GM18861 (cell line): ENCODE measurements around the gene EVA1C.
"Not testable (repeated sequence)": the region's sequence is repeated elsewhere in the genome, so short reads cannot be mapped to it uniquely, and the experiment has no call there.

Experiments used
- ATAC-seq: cut with Tn5 transposase; IDR thresholded peaks from one replicate; pipeline ENCODE4 v1.9.1; 2021; ENCODE audit not compliant: unreplicated experiment

Gene EVA1C

GRCh38 chr21:32494934-32495709 lies 82.6 kb downstream of the EVA1C start:
- ATAC-seq, result no peak

GRCh38 chr21:32496568-32496967 lies 84.1 kb downstream of the EVA1C start:
- ATAC-seq, result no peak

- no peak for ATAC-seq
Observed at GRCh38 chr21:32499249-32500055, 86.9 kb downstream of the EVA1C start.

GRCh38 chr21:32503641-32504040 lies 91.1 kb downstream of the EVA1C start:
- not testable (repeated sequence) for ATAC-seq

GRCh38 chr21:32505767-32506166 lies 93.3 kb downstream of the EVA1C start:
- ATAC-seq, result not testable (repeated sequence)

- not testable (repeated sequence) for ATAC-seq
Observed at GRCh38 chr21:32506411-32506965, 94.0 kb downstream of the EVA1C start.

- no peak for ATAC-seq
Observed at GRCh38 chr21:32507342-32507919, 94.9 kb downstream of the EVA1C start.

GRCh38 chr21:32508036-32508435 lies 95.5 kb downstream of the EVA1C start:
- ATAC-seq, result not testable (repeated sequence)

- no peak for ATAC-seq
Observed at GRCh38 chr21:32508558-32508957, 96.1 kb downstream of the EVA1C start.

- not testable (repeated sequence) for ATAC-seq
Observed at GRCh38 chr21:32508975-32509374, 96.5 kb downstream of the EVA1C start.

GRCh38 chr21:32514275-32515055 lies 102.0 kb downstream of the EVA1C start:
- ATAC-seq, result no peak

- ATAC-seq, result no peak
Observed at GRCh38 chr21:32515874-32516273, 103.4 kb downstream of the EVA1C start.

- ATAC-seq, result no peak
Observed at GRCh38 chr21:32516756-32517649, 104.5 kb downstream of the EVA1C start.

- ATAC-seq, result no peak
Observed at GRCh38 chr21:32519945-32520874, 107.7 kb downstream of the EVA1C start.

GRCh38 chr21:32520875-32521735 lies 108.6 kb downstream of the EVA1C start:
- ATAC-seq, result no peak

- no peak for ATAC-seq
Observed at GRCh38 chr21:32521736-32522355, 109.3 kb downstream of the EVA1C start.

- ATAC-seq, result no peak
Observed at GRCh38 chr21:32523463-32523862, 111.0 kb downstream of the EVA1C start.
